ENCODE results near the gene AFAP1.

AFAP1 gene

DNA sequence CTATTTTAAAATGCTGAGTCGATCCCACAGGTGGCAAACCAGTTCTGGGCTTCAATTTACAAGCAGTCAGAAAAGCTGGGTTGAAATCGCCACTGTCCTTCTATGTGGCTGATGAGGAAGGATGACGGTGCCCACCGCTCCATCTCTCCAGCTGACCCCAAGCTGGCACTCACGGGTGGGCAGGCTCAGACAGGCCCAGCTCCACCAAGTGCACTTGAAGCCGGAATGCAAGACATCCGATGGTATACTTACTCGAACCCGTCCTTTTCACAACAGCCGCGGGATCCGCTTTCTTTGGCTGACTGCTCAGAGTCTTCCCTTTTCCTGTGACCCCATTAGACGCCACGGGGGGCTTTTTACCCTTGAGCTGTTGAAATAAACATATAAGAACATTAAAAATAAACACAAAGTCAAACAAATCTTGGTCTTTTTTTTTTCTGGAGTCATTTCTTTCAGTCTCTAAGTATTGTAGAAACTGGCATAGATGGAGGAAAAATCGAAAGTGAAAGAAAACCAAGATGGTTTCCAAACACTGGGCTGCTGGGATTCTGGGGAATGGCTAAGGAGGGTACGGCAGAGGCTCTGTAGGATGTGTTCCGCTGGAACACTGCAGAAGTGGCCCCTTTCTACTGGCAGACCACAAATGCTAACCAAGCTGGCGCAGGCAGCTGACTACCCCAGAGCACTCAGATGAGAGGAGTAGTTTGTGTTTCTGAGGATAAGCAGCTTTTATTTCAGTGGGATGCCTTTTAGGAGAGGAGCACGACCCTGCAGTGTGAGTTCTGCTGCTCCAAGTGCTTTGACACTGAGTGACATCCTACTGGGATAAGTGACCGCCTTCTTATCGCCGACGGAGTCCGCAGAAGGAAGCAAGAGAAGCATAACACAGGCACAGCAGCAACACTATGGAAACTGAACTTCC is 160.9 kb downstream of the AFAP1 start:
- TF ChIP-seq, protein P1, sequence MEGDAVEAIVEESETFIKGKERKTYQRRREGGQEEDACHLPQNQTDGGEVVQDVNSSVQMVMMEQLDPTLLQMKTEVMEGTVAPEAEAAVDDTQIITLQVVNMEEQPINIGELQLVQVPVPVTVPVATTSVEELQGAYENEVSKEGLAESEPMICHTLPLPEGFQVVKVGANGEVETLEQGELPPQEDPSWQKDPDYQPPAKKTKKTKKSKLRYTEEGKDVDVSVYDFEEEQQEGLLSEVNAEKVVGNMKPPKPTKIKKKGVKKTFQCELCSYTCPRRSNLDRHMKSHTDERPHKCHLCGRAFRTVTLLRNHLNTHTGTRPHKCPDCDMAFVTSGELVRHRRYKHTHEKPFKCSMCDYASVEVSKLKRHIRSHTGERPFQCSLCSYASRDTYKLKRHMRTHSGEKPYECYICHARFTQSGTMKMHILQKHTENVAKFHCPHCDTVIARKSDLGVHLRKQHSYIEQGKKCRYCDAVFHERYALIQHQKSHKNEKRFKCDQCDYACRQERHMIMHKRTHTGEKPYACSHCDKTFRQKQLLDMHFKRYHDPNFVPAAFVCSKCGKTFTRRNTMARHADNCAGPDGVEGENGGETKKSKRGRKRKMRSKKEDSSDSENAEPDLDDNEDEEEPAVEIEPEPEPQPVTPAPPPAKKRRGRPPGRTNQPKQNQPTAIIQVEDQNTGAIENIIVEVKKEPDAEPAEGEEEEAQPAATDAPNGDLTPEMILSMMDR (IDR thresholded peaks at IDR 0.05; ENCODE audit: low read length, missing control alignments), result no peak

DNA sequence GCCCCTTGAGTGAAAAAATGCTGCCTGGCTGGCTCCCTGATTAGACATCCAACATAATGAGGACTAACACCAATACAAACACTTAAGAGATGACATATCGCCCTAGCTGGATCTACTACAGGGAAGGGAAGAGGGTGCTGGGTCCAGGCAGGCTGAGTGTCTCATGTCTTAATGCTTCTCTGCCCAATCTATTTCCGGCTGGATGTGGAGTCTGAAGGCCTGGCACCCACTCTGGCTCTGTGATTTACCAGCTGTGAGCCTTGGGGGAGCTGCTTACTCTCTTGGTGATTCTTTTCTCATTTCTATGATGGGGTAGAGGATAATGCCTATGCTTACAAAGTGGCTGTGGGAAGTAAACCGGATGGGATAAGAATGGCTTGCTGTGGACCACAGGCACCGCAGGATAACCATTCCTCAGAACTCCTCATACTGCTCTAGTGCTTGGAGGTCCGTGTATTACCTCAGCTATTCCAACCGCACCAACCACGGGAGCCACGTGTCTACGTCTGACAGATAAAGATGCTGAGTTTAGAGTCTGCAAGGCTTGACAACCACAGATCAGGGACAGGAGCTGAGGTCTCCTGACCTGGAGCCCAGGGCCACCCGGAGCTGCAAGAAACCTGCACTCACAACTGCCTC is 161.7 kb downstream of the AFAP1 start:
- no peak overlapping the region for H3K4me3 ChIP-seq (replicated peaks; ENCODE audit: low read depth, low read length)
- TF ChIP-seq, protein P1 (IDR thresholded peaks at IDR 0.05; ENCODE audit: low read length, missing control alignments), result no peak
- DNase-seq (ENCODE audit: low read depth), result no peak

More for the DNA sequence above, 160.9 kb downstream of the AFAP1 start:
- no peak for DNase-seq (ENCODE audit: low read depth)
- no peak overlapping the region for H3K4me3 ChIP-seq (replicated peaks; ENCODE audit: low read depth, low read length)

DNA sequence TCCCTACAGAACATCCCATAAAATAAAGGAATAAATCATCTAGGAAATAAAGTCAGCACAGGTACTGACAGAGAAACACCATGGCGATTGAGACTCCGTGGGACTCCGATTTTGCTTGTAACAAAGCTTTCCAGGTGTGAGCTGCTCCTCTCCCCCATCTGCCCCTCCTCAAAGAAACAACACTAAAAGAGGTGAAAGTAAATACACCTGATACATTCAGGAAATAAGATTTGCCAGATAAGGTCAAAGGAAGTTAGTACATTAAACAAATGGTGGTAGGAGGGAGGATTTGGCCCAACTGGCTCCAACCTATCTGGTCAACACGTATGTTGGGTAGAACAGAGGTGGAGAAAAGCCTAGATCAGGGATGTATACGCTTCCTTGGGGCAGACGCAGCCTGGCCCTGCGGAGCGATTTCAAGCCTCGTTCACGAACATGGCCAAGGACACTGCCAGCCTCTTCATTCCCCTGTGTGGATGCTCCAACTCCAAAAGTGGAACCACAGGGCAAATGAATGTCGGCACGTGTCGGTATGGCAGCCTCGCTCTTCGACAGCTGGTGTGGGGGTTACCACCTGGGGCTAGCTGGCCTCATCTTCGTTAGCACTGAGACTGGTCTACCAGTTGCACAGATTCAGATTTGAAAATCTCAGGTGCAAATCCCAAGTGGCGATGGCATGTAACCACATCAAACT is 162.5 kb downstream of the AFAP1 start:
- TF ChIP-seq, protein P1 (IDR thresholded peaks at IDR 0.05; ENCODE audit: low read length, missing control alignments), result no peak
- H3K4me3 ChIP-seq (replicated peaks; ENCODE audit: low read depth, low read length), result no peak overlapping the region
- no peak for DNase-seq (ENCODE audit: low read depth)

DNA sequence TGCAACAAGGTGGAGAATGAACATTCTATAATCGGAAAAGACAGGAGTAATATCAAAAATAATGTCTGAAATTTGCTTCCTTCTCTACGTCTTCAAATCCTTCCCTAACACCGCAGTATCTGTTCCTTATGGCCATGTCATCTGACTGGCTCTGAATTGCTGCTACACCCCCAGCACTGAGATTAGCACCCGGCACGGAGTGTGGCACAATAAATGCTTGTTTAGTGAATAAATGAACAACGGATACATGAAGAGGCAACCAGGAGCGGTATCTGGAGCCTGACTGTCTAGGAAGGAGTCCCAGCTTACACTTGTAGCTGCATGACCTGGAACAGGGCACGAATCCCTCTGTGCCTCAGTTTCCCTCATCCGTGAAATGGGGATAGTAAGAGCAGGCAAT is 164.3 kb downstream of the AFAP1 start:
- TF ChIP-seq, protein P1 (IDR thresholded peaks at IDR 0.05; ENCODE audit: low read length, missing control alignments), result no peak
- H3K4me3 ChIP-seq (replicated peaks; ENCODE audit: low read depth, low read length), result no peak overlapping the region
- no peak for DNase-seq (ENCODE audit: low read depth)

DNA sequence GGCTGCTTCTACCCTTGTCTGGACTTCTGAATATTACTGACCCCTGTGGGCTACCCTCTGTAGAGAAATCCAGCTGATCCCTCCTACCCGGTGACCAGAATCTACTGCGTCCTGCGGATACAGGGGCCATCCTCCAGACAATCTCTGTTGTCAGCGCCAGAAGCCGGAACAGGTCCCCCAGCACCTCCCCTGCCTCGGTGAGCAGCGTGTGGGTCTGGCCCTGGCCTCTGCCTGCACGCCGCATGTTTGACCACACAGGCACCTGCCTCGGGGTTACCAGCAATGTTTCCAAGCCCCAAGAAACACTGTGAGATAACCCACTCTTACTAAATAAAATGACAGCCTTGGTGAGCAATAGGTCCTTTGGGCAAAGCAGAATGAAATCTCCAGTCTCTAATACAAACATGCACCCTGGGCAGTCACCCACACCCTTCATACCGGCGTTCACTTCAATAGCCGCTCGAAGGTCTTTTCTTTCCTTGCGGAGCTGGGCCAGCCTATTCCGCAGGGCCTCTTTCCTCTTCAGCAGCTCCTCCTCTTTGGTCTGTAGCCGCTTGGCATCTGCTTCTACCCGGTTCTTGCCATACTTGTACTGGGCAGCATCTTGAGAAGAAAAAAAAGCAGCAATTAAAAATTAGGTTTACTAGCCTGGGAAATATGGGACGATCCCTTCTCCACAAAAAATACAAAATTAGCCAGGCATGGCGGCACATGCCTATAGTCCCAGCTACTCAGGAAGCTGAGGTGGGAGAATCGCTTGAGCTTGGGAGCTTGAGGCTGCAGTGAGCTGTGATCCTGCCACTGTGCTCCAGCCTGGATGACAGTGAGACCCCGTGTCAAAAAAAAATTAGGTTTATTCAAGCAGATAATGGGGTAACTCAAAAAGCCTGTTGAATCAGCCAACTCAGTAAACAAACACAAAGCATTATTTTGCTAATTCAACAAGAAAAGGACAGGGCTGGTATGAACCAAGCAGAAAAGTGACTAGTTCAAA is 165.1 kb downstream of the AFAP1 start:
- no peak for DNase-seq (ENCODE audit: low read depth)
- no peak overlapping the region for H3K4me3 ChIP-seq (replicated peaks; ENCODE audit: low read depth, low read length)
- TF ChIP-seq, protein P1 (IDR thresholded peaks at IDR 0.05; ENCODE audit: low read length, missing control alignments), result no peak

All from fibroblast of pulmonary artery (primary cell).